Central memory CD4-positive, alpha-beta T cell (primary cell): ENCODE measurements around the gene PDAP1.
"Not testable (repeated sequence)": the region's sequence is repeated elsewhere in the genome, so short reads cannot be mapped to it uniquely, and the experiment has no call there.

Source experiments
- DNase-seq: peaks from one replicate; pipeline ENCODE4 v3.0.0; 2022

The PDAP1 gene

GRCh38 chr7:99395616-99396327, 12.6 kb downstream of the PDAP1 start:
- no peak for DNase-seq

GRCh38 chr7:99394188-99394502, 14.3 kb downstream of the PDAP1 start:
- DNase-seq: no peak

GRCh38 chr7:99393355-99394187, 14.8 kb downstream of the PDAP1 start:
- no peak for DNase-seq

- DNase-seq: peak; percentile 80
These were observed 15.6 kb downstream of the PDAP1 start for GRCh38 chr7:99392659-99393354.

GRCh38 chr7:99392046-99392445, 16.4 kb downstream of the PDAP1 start:
- DNase-seq: no peak

- DNase-seq: no peak
These were observed 17.3 kb downstream of the PDAP1 start for GRCh38 chr7:99390941-99391602.

GRCh38 chr7:99389772-99390171, 18.6 kb downstream of the PDAP1 start:
- DNase-seq: no peak

- no peak for DNase-seq
These were observed 20.5 kb downstream of the PDAP1 start for GRCh38 chr7:99387912-99388311.

- DNase-seq: not testable (repeated sequence)
These were observed 21.2 kb downstream of the PDAP1 start for GRCh38 chr7:99387239-99387635.

- peak; percentile 27 for DNase-seq
These were observed 21.7 kb downstream of the PDAP1 start for GRCh38 chr7:99386584-99387238.

GRCh38 chr7:99385564-99385963, 22.8 kb downstream of the PDAP1 start:
- DNase-seq: no peak

GRCh38 chr7:99384523-99384922, 23.9 kb downstream of the PDAP1 start:
- DNase-seq: no peak

- no peak for DNase-seq
These were observed 24.5 kb downstream of the PDAP1 start for GRCh38 chr7:99383791-99384370.

- no peak for DNase-seq
These were observed 25.2 kb downstream of the PDAP1 start for GRCh38 chr7:99383203-99383602.

GRCh38 chr7:99381664-99382075, 26.7 kb downstream of the PDAP1 start:
- no peak for DNase-seq

GRCh38 chr7:99380823-99381663, 27.4 kb downstream of the PDAP1 start:
- DNase-seq: peak; percentile 96

GRCh38 chr7:99380032-99380822, 28.2 kb downstream of the PDAP1 start:
- peak; percentile 36 for DNase-seq

GRCh38 chr7:99379693-99380031, 28.7 kb downstream of the PDAP1 start:
- not testable (repeated sequence) for DNase-seq

GRCh38 chr7:99379043-99379577, 29.3 kb downstream of the PDAP1 start:
- DNase-seq: peak; percentile 73
